Fibroblast of lung (primary cell): ENCODE data around the gene CENPU. TPM values are rescaled to one million over a fixed set of nuclear protein-coding genes. Genes with fewer than 3 reads are reported as not detected.

Source experiments
- DNase-seq, 2 donors: peaks; one replicate each; pipeline versions ENCODE4 v3.0.0 to v3.0.0-alpha.2; 2010; ENCODE audit warnings: low read depth in 2 of 2
- H2AFZ ChIP-seq: 2 replicates; pipeline ENCODE4 v1.5.1; 2012; ENCODE audit warnings: low read length, control low read depth, inconsistent platforms
- H3K27ac ChIP-seq: 2 replicates; pipeline ENCODE4 v1.5.1; 2011; ENCODE audit warnings: low read length, control low read depth; ENCODE audit not compliant: insufficient read depth
- H3K27me3 ChIP-seq: 2 replicates; pipeline ENCODE4 v1.5.1; 2011; ENCODE audit warnings: mild to moderate bottlenecking, low read length; ENCODE audit not compliant: control insufficient read depth, insufficient read depth
- H3K36me3 ChIP-seq: 2 replicates; pipeline ENCODE4 v1.5.1; 2011; ENCODE audit warnings: low read length; ENCODE audit not compliant: control insufficient read depth, insufficient read depth
- H3K4me1 ChIP-seq: 2 replicates; pipeline ENCODE4 v1.5.1; 2011; ENCODE audit warnings: low read length; ENCODE audit not compliant: control insufficient read depth, insufficient read depth; ENCODE audit errors: extremely low read depth
- H3K4me2 ChIP-seq: 2 replicates; pipeline ENCODE4 v1.5.1; 2011; ENCODE audit warnings: low read length, control low read depth; ENCODE audit not compliant: insufficient read depth; ENCODE audit errors: extremely low read depth
- H3K4me3 ChIP-seq, 4 experiments: fragments of 200-600 bp in 1 of 4; sonication (generic) in 1 of 4; replicated peaks in 1 of 4; 2 replicates each; pipeline ENCODE4 v1.5.1; 2011 to 2016; ENCODE audit warnings: low read length in 4 of 4, low read depth in 3 of 4, mild to moderate bottlenecking in 3 of 4, control low read depth in 2 of 4, inconsistent platforms in 1 of 4, mixed read lengths in 1 of 4; ENCODE audit not compliant: insufficient read depth in 1 of 4; ENCODE audit errors: control extremely low read depth in 1 of 4
- H3K79me2 ChIP-seq: 2 replicates; pipeline ENCODE4 v1.5.1; 2012; ENCODE audit warnings: mild to moderate bottlenecking, low read length, inconsistent platforms; ENCODE audit not compliant: control insufficient read depth, insufficient read depth
- H3K9ac ChIP-seq: 2 replicates; pipeline ENCODE4 v1.5.1; 2011; ENCODE audit warnings: mild to moderate bottlenecking, low read length, control low read depth; ENCODE audit not compliant: insufficient read depth
- H3K9me3 ChIP-seq: 2 replicates; pipeline ENCODE4 v1.5.1; 2012; ENCODE audit warnings: low read depth, low read length; ENCODE audit not compliant: control insufficient read depth, insufficient read depth
- H4K20me1 ChIP-seq: 2 replicates; pipeline ENCODE4 v1.5.1; 2011; ENCODE audit warnings: low read length; ENCODE audit not compliant: control insufficient read depth, insufficient read depth; ENCODE audit errors: extremely low read depth
- EZH2 ChIP-seq: IDR thresholded peaks from 2 replicates; pipeline ENCODE4 v1.5.1; 2012; ENCODE audit warnings: low read length, control low read depth, mild to moderate bottlenecking; ENCODE audit errors: missing control alignments
- polyA plus RNA-seq, 2 donors: library from polyadenylated mRNA; depleted of rRNA in 1 of 2; stranded (reverse) in 1 of 2; unstranded in 1 of 2; fragments of >200 nt; gene quantifications; 2 replicates each; pipeline ENCODE4 v1.2.1, GENCODE V29; 2011 to 2012; ENCODE audit warnings: missing spikeins in 1 of 2
- total RNA-seq: library from RNA; depleted of rRNA; stranded (reverse); fragments of >200 nt; gene quantifications from 2 replicates; pipeline ENCODE4 v1.2.1, GENCODE V29; 2014
- TF ChIP-seq, protein P1 (sequence below), 2 donors: IDR thresholded peaks in 1 of 2; conservative IDR thresholded peaks in 1 of 2; 1 replicate in 1 of 2; 2 replicates in 1 of 2; pipeline ENCODE4 v1.5.1; 2011 to 2012; ENCODE audit warnings: low read length in 2 of 2, control low read depth in 1 of 2, inconsistent platforms in 1 of 2, low read depth in 1 of 2, mild to moderate bottlenecking in 1 of 2

The CENPU gene
- total and polyA plus RNA-seq, 2 donors (not counting 1 experiment from before 2014, with no cell fraction given) = 6.4 to 15.5 TPM

DNA sequence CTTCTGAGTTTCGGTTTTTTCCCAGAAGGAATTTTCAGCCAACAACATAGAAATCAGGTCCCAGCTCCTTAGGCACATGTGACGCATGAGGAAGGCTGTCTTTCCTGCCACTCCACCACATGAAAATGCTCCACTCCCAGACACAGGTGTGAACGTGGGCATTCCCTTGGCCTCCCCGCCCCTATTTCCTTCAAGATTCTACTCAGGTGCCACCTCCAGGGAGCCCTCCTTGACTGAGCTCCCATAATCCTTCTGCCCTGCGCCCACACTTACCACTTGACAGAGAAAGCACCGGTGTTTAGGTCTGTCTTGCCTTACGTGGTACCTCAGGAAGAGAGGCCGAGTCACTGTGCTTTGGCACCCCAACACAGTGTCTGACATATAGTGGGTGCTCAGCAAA, 44.4 kb upstream of the CENPU start:
- Histone ChIP-seq H3K9ac (no peak overlapping the region), H3K4me2 (no peak overlapping the region), H3K36me3 (no peaks in the 10 kb centered on the region), H3K4me3 (no peak overlapping the region), H3K27me3 (no peaks in the 10 kb centered on the region), H4K20me1 (no peaks in the 10 kb centered on the region), H2AFZ (no peak overlapping the region), H3K27ac (no peak overlapping the region), H3K79me2 (no peaks in the 10 kb centered on the region), H3K4me1 (no peaks in the 10 kb centered on the region), H3K9me3 (no peaks in the 10 kb centered on the region)
- TF ChIP-seq EZH2 = no peak
- TF ChIP-seq, protein P1, sequence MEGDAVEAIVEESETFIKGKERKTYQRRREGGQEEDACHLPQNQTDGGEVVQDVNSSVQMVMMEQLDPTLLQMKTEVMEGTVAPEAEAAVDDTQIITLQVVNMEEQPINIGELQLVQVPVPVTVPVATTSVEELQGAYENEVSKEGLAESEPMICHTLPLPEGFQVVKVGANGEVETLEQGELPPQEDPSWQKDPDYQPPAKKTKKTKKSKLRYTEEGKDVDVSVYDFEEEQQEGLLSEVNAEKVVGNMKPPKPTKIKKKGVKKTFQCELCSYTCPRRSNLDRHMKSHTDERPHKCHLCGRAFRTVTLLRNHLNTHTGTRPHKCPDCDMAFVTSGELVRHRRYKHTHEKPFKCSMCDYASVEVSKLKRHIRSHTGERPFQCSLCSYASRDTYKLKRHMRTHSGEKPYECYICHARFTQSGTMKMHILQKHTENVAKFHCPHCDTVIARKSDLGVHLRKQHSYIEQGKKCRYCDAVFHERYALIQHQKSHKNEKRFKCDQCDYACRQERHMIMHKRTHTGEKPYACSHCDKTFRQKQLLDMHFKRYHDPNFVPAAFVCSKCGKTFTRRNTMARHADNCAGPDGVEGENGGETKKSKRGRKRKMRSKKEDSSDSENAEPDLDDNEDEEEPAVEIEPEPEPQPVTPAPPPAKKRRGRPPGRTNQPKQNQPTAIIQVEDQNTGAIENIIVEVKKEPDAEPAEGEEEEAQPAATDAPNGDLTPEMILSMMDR (conservative IDR thresholded peaks at IDR 0.05 in 1 of 2, IDR thresholded peaks at IDR 0.05 in 1 of 2; ENCODE audit: low read depth in 1 of 2, low read length in 2 of 2) = no peak
- no peak for DNase-seq

GRCh38 chr4:184776821-184777220, 42.9 kb upstream of the CENPU start:
- no peaks in the 10 kb centered on the region for H3K27me3 ChIP-seq
- H3K36me3 ChIP-seq = no peaks in the 10 kb centered on the region
- DNase-seq = no peak
- no peak overlapping the region for H3K4me3 ChIP-seq
- H4K20me1 ChIP-seq = no peaks in the 10 kb centered on the region
- no peak overlapping the region for H3K27ac ChIP-seq
- H3K79me2 ChIP-seq = no peaks in the 10 kb centered on the region
- H3K4me1 ChIP-seq = no peaks in the 10 kb centered on the region
- TF ChIP-seq, protein P1 (conservative IDR thresholded peaks at IDR 0.05 in 1 of 2, IDR thresholded peaks at IDR 0.05 in 1 of 2; ENCODE audit: low read depth in 1 of 2, low read length in 2 of 2) = no peak
- H3K4me2 ChIP-seq = no peak overlapping the region
- no peak overlapping the region for H3K9ac ChIP-seq
- no peak overlapping the region for H2AFZ ChIP-seq
- H3K9me3 ChIP-seq = no peaks in the 10 kb centered on the region

- no peaks in the 10 kb centered on the region for H3K27me3 ChIP-seq
- H3K9ac ChIP-seq = no peak overlapping the region
- no peaks in the 10 kb centered on the region for H3K4me1 ChIP-seq
- H2AFZ ChIP-seq = no peak overlapping the region
- TF ChIP-seq, protein P1 (conservative IDR thresholded peaks at IDR 0.05 in 1 of 2, IDR thresholded peaks at IDR 0.05 in 1 of 2; ENCODE audit: low read depth in 1 of 2, low read length in 2 of 2) = no peak
- no peak for TF ChIP-seq EZH2
- H4K20me1 ChIP-seq = no peaks in the 10 kb centered on the region
- DNase-seq = no peak
- no peaks in the 10 kb centered on the region for H3K9me3 ChIP-seq
- H3K36me3 ChIP-seq = no peaks in the 10 kb centered on the region
- H3K79me2 ChIP-seq = no peaks in the 10 kb centered on the region
- no peak overlapping the region for H3K27ac ChIP-seq
- no peak overlapping the region for H3K4me2 ChIP-seq
- no peak overlapping the region for H3K4me3 ChIP-seq
Measured at GRCh38 chr4:184775854-184776555, 42.1 kb upstream of the CENPU start.
